Right lobe of liver (tissue), 4 donors: Measurements from ENCODE around the gene MCAM.

Experiments
- CTCF ChIP-seq, 4 donors: fragments of 200-600 bp in 3 of 4; fragments of 450-650 bp in 1 of 4; IDR thresholded peaks; one replicate each; pipeline versions ENCODE4 v1.5.1 to v1.8.0; 2016 to 2022; ENCODE audit warnings: antibody characterized with exemption in 4 of 4, mild to moderate bottlenecking in 2 of 4
- POLR2A ChIP-seq: fragments of 450-650 bp; IDR thresholded peaks from one replicate; pipeline ENCODE4 v1.6.1; 2017; ENCODE audit warnings: antibody characterized with exemption, mild to moderate bottlenecking
- donor health status: DM: no; HTN: no; CAD: no.
- donor health status: DM: no; HTN: no; CAD: no.
- donor health status: DM: no; HTN: yes; CAD: no.

- TF ChIP-seq CTCF (IDR thresholded peaks at IDR 0.05) (no peak), POLR2A (no peak)
These were observed 35.9 kb upstream of the MCAM start for GRCh38 chr11:119352857-119353260.
